Ovary (tissue), 3 donors: ENCODE data around the gene SPDEF.

ENCODE experiments used
- POLR2A ChIP-seq: fragments of 450-650 bp; IDR thresholded peaks from one replicate; pipeline ENCODE4 v1.6.1; 2017; ENCODE audit warnings: antibody characterized with exemption, mild to moderate bottlenecking, moderate library complexity
- TF ChIP-seq, protein P1 (sequence below), 3 donors: fragments of 450-650 bp in 2 of 3; fragments of 200-600 bp in 1 of 3; IDR thresholded peaks; one replicate each; pipeline versions ENCODE4 v1.5.1 to v1.8.0; 2016 to 2022; ENCODE audit warnings: antibody characterized with exemption in 3 of 3, mild to moderate bottlenecking in 1 of 3
- donor health status: DM: no; HTN: no; CAD: no.

DNA sequence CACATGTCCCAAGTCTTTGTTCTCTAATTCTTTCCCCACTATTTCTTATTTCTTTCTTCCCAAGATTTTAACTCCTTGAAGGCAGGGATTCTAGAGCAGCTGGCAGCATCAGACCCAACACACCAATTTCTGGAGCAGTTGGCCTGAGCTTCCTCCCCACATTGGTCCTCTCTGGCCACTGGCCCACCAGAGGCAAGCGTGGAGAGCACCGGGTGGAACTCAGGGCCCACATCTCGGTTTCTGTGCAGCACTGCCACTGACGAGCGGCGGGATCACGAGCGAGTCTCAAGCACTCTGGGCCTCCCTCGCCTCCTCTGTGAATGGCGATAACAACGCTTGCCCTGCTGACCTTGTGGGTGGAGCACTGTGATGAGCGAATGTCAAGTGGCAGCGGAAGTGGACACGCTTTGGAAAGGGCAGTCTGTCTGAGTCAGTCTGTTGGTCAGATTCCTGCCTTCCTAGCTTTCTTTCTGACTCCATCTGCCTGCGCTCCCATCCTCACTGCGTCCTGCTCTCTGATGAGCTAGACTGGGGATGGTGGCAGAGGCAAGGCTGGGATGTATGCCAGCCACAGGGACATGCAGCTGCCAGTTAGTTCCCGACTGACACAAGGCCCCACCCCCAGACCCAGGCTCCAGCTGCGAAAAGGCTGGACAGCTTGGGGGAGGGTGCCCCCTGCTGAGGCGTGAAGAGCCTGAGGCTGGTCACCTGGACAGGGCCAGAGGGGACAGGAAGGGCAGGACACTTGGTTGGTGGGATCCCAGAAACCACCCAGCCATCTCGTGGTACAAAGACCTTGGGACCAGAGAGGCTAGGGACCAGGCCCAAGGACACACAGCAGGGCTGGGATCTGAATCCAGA, 4.5 kb upstream of the SPDEF start:
- TF ChIP-seq, protein P1, sequence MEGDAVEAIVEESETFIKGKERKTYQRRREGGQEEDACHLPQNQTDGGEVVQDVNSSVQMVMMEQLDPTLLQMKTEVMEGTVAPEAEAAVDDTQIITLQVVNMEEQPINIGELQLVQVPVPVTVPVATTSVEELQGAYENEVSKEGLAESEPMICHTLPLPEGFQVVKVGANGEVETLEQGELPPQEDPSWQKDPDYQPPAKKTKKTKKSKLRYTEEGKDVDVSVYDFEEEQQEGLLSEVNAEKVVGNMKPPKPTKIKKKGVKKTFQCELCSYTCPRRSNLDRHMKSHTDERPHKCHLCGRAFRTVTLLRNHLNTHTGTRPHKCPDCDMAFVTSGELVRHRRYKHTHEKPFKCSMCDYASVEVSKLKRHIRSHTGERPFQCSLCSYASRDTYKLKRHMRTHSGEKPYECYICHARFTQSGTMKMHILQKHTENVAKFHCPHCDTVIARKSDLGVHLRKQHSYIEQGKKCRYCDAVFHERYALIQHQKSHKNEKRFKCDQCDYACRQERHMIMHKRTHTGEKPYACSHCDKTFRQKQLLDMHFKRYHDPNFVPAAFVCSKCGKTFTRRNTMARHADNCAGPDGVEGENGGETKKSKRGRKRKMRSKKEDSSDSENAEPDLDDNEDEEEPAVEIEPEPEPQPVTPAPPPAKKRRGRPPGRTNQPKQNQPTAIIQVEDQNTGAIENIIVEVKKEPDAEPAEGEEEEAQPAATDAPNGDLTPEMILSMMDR (IDR thresholded peaks at IDR 0.05) = no peak
- no peak for TF ChIP-seq POLR2A
